NCI-H128 (cell line): ENCODE results near the gene ANO1.

Source experiments
- DNase-seq: peaks from one replicate; lab custom pipeline; 2025; ENCODE audit not compliant: unreplicated experiment; lab: John Stamatoyannopoulos, UW

ANO1 gene

GRCh38 chr11:70092959-70093715 lies 15.0 kb downstream of the ANO1 start:
- no peak for DNase-seq

- no peak for DNase-seq
These were observed 17.6 kb downstream of the ANO1 start for GRCh38 chr11:70095541-70096252.

DNA sequence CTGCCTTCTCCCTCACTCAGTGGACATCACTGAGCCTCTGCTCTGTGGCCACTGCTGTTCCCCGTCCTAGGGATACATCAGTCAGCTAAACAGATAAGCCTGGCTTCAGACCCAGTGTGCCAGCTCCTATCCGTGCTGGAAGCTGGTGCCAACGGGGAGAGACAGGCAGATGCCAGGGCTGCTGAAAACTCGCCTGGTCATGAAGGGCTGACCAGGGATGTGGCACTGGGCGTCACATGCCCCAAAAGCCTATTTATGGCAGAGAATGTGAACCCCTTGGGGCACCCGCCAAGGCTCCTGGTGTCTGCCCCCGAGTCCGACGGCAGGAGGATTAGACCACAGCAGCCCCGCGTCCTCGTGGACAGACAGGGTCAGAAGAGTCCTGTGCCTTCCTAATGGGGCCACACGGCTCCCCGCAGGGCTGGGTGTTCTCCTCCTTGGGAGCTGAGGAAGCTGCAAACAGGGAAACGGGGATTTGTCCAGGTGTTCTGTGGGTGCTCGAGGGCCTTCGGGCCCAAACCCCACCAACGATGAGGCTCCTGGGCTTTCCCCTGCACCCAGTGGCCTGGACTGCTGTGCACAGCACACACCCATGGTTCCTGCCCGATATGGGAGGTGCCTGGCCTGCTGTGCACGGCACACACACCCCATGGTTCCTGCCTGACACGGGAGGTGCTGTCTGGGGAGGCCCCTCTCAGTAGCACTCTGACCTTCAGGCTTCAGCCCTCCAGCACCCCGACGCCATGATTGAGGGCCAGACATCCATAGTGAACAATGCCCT lies 19.9 kb downstream of the ANO1 start:
- DNase-seq = no peak

- no peak for DNase-seq
These were observed 20.8 kb downstream of the ANO1 start for GRCh38 chr11:70098936-70099335.

GRCh38 chr11:70099578-70100279 lies 21.6 kb downstream of the ANO1 start:
- no peak for DNase-seq

DNA sequence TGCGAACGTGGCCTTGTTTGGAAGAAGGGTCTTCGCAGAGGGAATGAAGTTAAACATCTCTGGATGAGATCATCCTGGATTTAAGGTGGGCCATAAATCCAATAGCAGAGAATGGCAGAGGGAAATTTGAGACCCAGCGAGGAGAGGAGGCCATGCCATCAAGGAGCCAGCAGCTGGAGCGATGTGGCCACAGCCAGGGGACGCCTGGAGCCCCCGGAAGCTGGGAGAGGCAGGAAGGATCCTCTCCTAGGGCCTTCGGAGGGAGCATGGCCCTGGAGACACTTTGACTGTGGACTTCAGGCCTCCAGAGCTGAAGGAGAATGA lies 22.1 kb downstream of the ANO1 start:
- no peak for DNase-seq

DNA sequence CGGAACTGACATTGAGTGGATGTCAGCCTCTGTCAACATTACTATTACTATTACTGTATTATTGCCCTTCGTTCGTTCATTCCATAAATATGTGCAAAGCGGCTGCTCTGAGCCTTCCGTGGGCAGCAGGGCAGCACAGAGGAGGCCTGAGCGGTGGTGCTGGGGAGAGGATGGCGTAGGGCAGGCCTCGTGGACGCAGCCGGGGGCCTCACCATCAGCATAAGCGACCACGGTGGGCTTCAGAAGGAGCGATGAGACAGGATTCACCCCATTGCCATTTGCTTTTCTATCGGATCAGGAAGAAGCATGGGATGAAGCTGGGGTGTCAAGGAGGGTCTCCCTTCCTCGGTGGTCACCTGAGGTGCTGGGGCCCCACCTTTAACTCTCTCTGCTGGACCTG lies 22.7 kb downstream of the ANO1 start:
- no peak for DNase-seq

GRCh38 chr11:70103256-70103975 lies 25.3 kb downstream of the ANO1 start:
- no peak for DNase-seq

- no peak for DNase-seq
These were observed 26.3 kb downstream of the ANO1 start for GRCh38 chr11:70104419-70104818.

DNA sequence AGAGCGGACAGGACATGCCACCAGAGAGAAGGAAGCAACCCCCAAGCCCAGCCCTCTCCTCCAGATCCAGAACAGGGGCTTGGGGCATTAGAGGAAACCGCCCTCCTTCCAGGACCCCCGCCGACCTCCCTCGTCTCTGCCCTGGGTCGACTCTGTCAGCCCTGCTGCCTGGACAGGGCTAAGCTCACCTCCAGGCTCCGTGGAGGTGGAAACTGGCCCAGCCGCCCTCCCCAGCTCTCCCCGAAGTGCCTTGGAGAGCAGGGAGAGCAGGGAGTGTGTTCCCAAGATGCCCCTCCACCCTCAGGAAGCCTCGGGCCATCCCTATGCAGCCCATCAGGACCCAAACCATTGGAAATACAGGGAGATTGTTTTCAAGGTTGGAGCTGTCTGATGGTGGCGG lies 26.8 kb downstream of the ANO1 start:
- DNase-seq = no peak

GRCh38 chr11:70105369-70105754 lies 27.2 kb downstream of the ANO1 start:
- DNase-seq = no peak

- no peak for DNase-seq
These were observed 27.8 kb downstream of the ANO1 start for GRCh38 chr11:70105755-70106571.

DNA sequence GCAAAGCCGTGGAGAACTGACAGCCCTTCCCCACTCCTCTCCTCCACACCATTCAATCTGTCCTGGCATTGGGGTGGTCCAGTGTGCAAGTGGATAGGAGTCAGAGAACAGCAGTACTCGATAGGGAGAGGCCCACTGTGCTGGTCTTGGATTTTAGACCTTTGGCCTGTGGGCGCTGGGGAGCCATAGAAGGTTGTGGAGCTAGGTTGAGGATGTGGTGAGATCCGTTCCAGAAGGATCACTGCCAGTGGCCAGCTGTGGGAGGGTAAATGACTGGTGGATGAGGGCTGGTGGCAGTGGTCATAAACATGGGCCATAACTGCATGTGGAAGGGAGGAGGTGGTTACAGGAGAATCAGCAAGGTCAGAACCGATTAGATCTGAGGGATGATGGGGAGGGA lies 28.6 kb downstream of the ANO1 start:
- DNase-seq = no peak

GRCh38 chr11:70107191-70107590 lies 29.1 kb downstream of the ANO1 start:
- no peak for DNase-seq

GRCh38 chr11:70107756-70108155 lies 29.6 kb downstream of the ANO1 start:
- DNase-seq = no peak

DNA sequence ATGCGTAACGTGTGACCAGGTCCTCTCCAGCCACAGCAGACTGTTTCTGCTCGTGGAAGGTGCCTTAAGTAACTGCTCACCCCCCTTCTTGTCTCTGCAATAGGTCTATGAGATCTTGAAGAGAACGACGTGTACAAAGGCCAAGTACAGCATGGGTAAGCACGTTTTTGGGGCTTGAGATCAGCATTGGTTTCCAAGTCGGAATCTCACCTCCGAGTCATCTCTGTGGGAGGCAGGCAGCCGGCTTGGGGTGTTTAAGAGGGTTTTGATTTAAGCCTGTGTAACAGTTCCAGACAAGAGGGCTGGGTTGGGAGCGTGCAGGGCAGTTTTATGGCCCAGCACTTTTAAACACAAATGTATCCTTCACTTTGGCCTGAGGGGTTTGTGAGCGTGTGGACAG lies 30.1 kb downstream of the ANO1 start:
- DNase-seq = no peak

- no peak for DNase-seq
These were observed 30.9 kb downstream of the ANO1 start for GRCh38 chr11:70109006-70109405.

DNA sequence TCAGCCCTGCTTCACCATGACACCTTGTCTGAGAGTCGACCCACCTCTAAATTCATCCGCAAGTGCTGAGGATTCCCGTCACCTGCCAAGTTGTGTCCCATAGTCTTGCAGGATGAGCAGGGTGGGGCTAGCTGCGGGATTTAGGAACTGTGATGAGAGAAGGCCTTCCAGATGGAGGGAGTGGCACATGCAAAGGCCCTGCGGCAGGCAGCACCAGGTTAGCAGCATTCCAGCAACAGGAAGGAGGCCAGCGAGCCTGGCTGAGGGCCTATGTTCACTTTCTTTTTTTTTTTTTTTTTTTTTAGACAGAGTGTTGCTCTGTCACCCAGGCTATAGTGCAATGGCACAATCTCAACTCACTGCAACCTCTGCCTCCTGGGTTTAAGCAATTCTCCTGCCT lies 31.8 kb downstream of the ANO1 start:
- DNase-seq = no peak

GRCh38 chr11:70110538-70111055 lies 32.5 kb downstream of the ANO1 start:
- no peak for DNase-seq
